ENCODE data around the gene GABRG3.

GRCh38 chr15:27396996-27397395 is 426.0 kb downstream of the GABRG3 start:
- TF ChIP-seq GABPA (IDR thresholded peaks at IDR 0.05; ENCODE audit: low read depth) = no peak
- no peak for TF ChIP-seq CTCF (IDR thresholded peaks at IDR 0.05; ENCODE audit: insufficient read depth, low read length)
- TF ChIP-seq POLR2AphosphoS5 (IDR thresholded peaks at IDR 0.05; ENCODE audit: low read depth) = no peak
- TF ChIP-seq SPI1 (IDR thresholded peaks at IDR 0.05; ENCODE audit: borderline replicate concordance, low read depth) = no peak
- no peak for TF ChIP-seq REST (IDR thresholded peaks at IDR 0.05; ENCODE audit: insufficient replicate concordance, low read depth)

Data from HL-60 (cell line).